Caco-2 (cell line): ENCODE measurements around the gene PNPLA7. TPM values are rescaled to one million over a fixed set of nuclear protein-coding genes. Genes with fewer than 3 reads are reported as not detected.

Experiments used
- BruUV-seq: library from RNA; stranded (reverse); fragments of 400-500 nt; replicated peaks from 2 replicates; lab custom pipeline; 2021; lab: Mats Ljungman, UMichigan
- CTCF ChIA-PET: fragments of 300-600 bp; sonication (Branson Sonifier 250); formaldehyde crosslinking; loops from one replicate; lab custom pipeline; 2022; ENCODE audit warnings: antibody characterized with exemption; lab: Charles Lee
- POLR2A ChIA-PET: fragments of 300-600 bp; sonication (Branson Sonifier 250); formaldehyde crosslinking; loops from one replicate; lab custom pipeline; 2022; ENCODE audit warnings: antibody characterized with exemption; lab: Charles Lee
- DNase-seq, 2 experiments: peaks; one replicate each; pipeline versions ENCODE4 v3.0.0 to v3.0.0-alpha.2; 2020 to 2022
- H3K27me3 ChIP-seq: replicated peaks from 2 replicates; pipeline ENCODE4 v1.6.0; 2011; ENCODE audit warnings: low read length; ENCODE audit not compliant: control insufficient read depth, insufficient read depth
- H3K36me3 ChIP-seq: 2 replicates; pipeline ENCODE4 v1.5.1; 2011; ENCODE audit warnings: low read length; ENCODE audit not compliant: control insufficient read depth, insufficient read depth
- H3K4me1 ChIP-seq: fragments of 250-450 bp; sonication (Bioruptor Pico); 2 replicates; pipeline ENCODE4 v1.5.1; 2020; ENCODE audit warnings: mild to moderate bottlenecking
- H3K4me3 ChIP-seq: 2 replicates; pipeline ENCODE4 v1.5.1; 2011; ENCODE audit warnings: low read depth, mild to moderate bottlenecking, control low read depth, low read length
- H3K9me3 ChIP-seq: fragments of 250-450 bp; sonication (Bioruptor Pico); 2 replicates; pipeline ENCODE4 v1.5.1; 2020; ENCODE audit warnings: mild to moderate bottlenecking, moderate library complexity
- H3K27ac Mint-ChIP-seq: one replicate; pipeline ENCODE4 v1.8.0; 2022; ENCODE audit warnings: mixed read lengths; ENCODE audit not compliant: unreplicated experiment
- H3K27me3 Mint-ChIP-seq: one replicate; pipeline ENCODE4 v1.8.0; 2022; ENCODE audit warnings: mixed read lengths; ENCODE audit not compliant: insufficient read depth, unreplicated experiment
- H3K36me3 Mint-ChIP-seq: one replicate; pipeline ENCODE4 v1.8.0; 2022; ENCODE audit warnings: mild to moderate bottlenecking, mixed read lengths; ENCODE audit not compliant: insufficient read depth, unreplicated experiment
- H3K4me1 Mint-ChIP-seq: one replicate; pipeline ENCODE4 v1.8.0; 2022; ENCODE audit warnings: low read depth, mixed read lengths; ENCODE audit not compliant: unreplicated experiment
- H3K4me3 Mint-ChIP-seq: one replicate; pipeline ENCODE4 v1.8.0; 2022; ENCODE audit warnings: mild to moderate bottlenecking, moderate library complexity, mixed read lengths; ENCODE audit not compliant: unreplicated experiment
- H3K9me3 Mint-ChIP-seq: one replicate; pipeline ENCODE4 v1.8.0; 2022; ENCODE audit warnings: mixed read lengths; ENCODE audit not compliant: unreplicated experiment
- CTCF ChIP-seq, 2 experiments: fragments of 200-600 bp in 1 of 2; IDR thresholded peaks; 1 replicate in 1 of 2; 2 replicates in 1 of 2; pipeline versions ENCODE4 v1.5.1 to v1.8.0; 2011 to 2022; ENCODE audit warnings: antibody characterized with exemption in 1 of 2, control low read depth in 1 of 2, inconsistent platforms in 1 of 2, low read depth in 1 of 2, low read length in 1 of 2, mild to moderate bottlenecking in 1 of 2, moderate library complexity in 1 of 2; ENCODE audit not compliant: insufficient read depth in 1 of 2, severe bottlenecking in 1 of 2, unreplicated experiment in 1 of 2
- intact Hi-C: fragments of 100-400 bp; cut with micrococcal nuclease; formaldehyde crosslinking; loops from one replicate; pipeline ENCODE4 v1.10.0; 2022; ENCODE audit not compliant: unreplicated experiment
- total RNA-seq: library from RNA; stranded (reverse); gene quantifications from 2 replicates; pipeline ENCODE4 v1.2.3, GENCODE V29; 2022

Gene PNPLA7
- total RNA-seq, 1 experiment from 2014 or later = 1.8 TPM

- H3K27ac Mint-ChIP-seq = no peak overlapping the region
- Histone ChIP-seq H3K36me3 (no peaks in the 10 kb centered on the region), H3K9me3 (peaks cover 5% of the 10 kb centered on the region), H3K27me3 (no peaks in the 10 kb centered on the region), H3K4me3 (no peak overlapping the region), H3K4me1 (no peaks in the 10 kb centered on the region)
- intact Hi-C loops = no loop called here
- TF ChIP-seq CTCF (IDR thresholded peaks at IDR 0.05; ENCODE audit: insufficient read depth in 1 of 2, low read depth in 1 of 2, low read length in 1 of 2, severe bottlenecking in 1 of 2, unreplicated experiment in 1 of 2) = no peak
- no peaks in the 10 kb centered on the region for H3K9me3 Mint-ChIP-seq
- ChIA-PET POLR2A (no interaction called here), CTCF (no interaction called here)
- H3K4me3 Mint-ChIP-seq = no peak overlapping the region
- no peaks in the 10 kb centered on the region for H3K27me3 Mint-ChIP-seq
- no TSS peak for BruUV-seq
- no peak for DNase-seq
- H3K36me3 Mint-ChIP-seq = peaks cover 20% of the 10 kb centered on the region
- peaks cover 7% of the 10 kb centered on the region for H3K4me1 Mint-ChIP-seq
These were observed 55.5 kb downstream of the PNPLA7 start for GRCh38 chr9:137494550-137495351.

DNA sequence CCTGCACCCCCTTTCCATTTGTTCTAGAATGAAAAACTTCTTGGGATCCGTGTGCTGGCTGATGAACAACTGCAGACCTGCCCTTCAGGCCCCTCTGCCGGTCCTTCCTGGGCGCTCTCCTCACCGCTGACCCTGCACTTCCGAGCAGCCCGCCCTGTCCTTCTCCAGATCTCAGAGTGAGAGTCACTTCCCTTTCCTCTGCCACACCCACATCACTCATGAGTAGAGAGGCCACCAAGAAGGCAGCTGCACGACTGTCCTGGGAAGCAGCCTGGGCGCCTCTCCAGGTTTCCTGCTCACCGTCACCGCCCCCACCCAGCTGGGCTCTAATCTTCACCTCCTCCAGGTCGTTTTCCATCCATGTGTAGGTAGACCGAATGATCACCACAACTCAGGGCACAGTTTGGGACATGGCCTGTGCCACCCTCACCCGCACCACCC is 56.1 kb downstream of the PNPLA7 start:
- H3K4me1 Mint-ChIP-seq = peaks cover 7% of the 10 kb centered on the region
- DNase-seq = no peak
- no TSS peak for BruUV-seq
- intact Hi-C loops = no loop called here
- H3K27me3 Mint-ChIP-seq = no peaks in the 10 kb centered on the region
- H3K4me3 Mint-ChIP-seq = no peak overlapping the region
- H3K4me1 ChIP-seq = no peaks in the 10 kb centered on the region
- H3K27ac Mint-ChIP-seq = no peak overlapping the region
- H3K4me3 ChIP-seq = no peak overlapping the region
- ChIA-PET CTCF (no interaction called here), POLR2A (no interaction called here)
- H3K9me3 Mint-ChIP-seq = no peaks in the 10 kb centered on the region
- H3K36me3 Mint-ChIP-seq = peaks cover 18% of the 10 kb centered on the region
- no peaks in the 10 kb centered on the region for H3K36me3 ChIP-seq
- no peak for TF ChIP-seq CTCF (IDR thresholded peaks at IDR 0.05; ENCODE audit: insufficient read depth in 1 of 2, low read depth in 1 of 2, low read length in 1 of 2, severe bottlenecking in 1 of 2, unreplicated experiment in 1 of 2)
- H3K27me3 ChIP-seq = no peaks in the 10 kb centered on the region; the same call in 1 of the 2 replicates
- peaks cover 5% of the 10 kb centered on the region for H3K9me3 ChIP-seq

- H3K27me3 ChIP-seq = no peaks in the 10 kb centered on the region; the same call in 1 of the 2 replicates
- intact Hi-C loops = no loop called here
- no peak overlapping the region for H3K4me3 ChIP-seq
- Mint-ChIP-seq H3K9me3 (no peaks in the 10 kb centered on the region), H3K36me3 (peaks cover 12% of the 10 kb centered on the region), H3K4me1 (peaks cover 7% of the 10 kb centered on the region), H3K4me3 (no peak overlapping the region), H3K27ac (no peak overlapping the region), H3K27me3 (no peaks in the 10 kb centered on the region)
- H3K9me3 ChIP-seq = peaks cover 5% of the 10 kb centered on the region
- no peak for DNase-seq
- no peaks in the 10 kb centered on the region for H3K4me1 ChIP-seq
- ChIA-PET POLR2A (no interaction called here), CTCF (no interaction called here)
- TF ChIP-seq CTCF (IDR thresholded peaks at IDR 0.05; ENCODE audit: insufficient read depth in 1 of 2, low read depth in 1 of 2, low read length in 1 of 2, severe bottlenecking in 1 of 2, unreplicated experiment in 1 of 2) = no peak
- H3K36me3 ChIP-seq = no peaks in the 10 kb centered on the region
- BruUV-seq = no TSS peak
These were observed 56.7 kb downstream of the PNPLA7 start for GRCh38 chr9:137493364-137494103.
